ENCODE data around the gene NIPAL3.
A peak's percentile ranks its signal among the peaks of the same experiment; 100 is the strongest.
"Not testable (repeated sequence)": the region's sequence is repeated elsewhere in the genome, so short reads cannot be mapped to it uniquely, and the experiment has no call there.

The NIPAL3 gene

DNA sequence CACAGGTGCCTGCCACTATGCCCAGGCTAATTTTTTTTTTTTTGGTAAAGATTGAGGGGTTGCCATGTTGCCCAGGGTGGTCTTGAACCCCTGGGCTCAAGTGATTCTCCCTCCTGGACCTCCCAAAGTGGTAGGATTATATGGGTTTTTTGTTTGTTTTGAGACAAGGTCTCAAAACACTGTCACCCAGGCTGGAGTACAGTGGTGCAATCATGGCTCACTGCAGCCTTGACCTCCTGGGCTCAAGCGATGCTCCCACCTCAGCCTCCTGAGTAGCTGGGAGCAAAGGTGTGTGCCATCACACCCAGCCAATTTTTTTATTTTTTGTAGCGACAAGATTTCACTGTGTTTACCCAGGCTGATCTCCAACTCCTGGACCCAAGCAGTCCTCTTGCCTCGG lies 78.2 kb downstream of the NIPAL3 start:
- no peak for DNase-seq

DNA sequence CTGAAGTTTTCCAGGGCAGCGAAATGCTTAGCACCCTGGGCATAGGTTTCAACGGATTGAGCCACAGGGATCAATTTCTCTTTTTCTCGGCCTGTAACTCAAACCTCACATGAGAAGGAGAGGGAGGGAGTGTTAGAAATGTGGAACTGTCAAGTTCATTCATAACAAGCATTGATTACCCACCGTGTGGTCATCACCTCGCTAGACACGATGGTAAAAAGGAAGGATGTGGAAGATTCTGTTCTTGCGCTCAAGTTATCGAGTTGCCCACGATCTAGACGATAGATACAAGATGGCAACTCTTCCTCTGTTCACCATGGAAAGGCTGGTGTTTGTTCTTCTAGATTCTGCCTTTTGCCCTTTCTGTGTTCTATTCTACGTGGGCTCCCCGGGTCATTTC lies 83.0 kb downstream of the NIPAL3 start:
- no peak for DNase-seq

DNA sequence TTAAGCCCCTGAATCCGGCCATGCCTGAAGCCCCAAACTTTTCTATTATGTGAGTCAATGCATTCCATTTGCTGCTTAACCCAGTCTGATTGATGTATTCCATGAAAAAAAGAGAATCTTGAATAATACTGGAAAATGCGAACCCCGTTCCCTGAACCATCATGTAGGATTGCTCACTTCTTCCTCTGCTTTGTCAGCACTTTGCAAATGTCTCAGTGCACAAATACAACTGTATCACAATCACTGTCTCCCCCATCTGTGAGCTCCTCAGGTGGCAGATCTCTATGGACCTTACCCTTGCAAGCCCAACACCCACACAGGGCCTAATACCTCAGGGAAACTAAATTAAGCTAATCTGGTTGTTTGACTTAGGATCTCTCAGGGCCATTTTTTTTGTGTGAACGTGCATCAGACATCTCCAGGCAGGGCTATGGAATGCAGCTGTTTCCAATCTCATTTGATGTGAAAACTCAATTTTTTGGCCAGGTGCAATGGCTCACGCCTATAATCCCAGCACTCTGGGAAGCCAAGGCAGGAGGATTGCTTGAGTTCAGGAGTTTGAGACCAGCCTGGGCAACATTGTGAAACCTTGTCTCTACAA lies 84.9 kb downstream of the NIPAL3 start:
- DNase-seq, result no peak

DNA sequence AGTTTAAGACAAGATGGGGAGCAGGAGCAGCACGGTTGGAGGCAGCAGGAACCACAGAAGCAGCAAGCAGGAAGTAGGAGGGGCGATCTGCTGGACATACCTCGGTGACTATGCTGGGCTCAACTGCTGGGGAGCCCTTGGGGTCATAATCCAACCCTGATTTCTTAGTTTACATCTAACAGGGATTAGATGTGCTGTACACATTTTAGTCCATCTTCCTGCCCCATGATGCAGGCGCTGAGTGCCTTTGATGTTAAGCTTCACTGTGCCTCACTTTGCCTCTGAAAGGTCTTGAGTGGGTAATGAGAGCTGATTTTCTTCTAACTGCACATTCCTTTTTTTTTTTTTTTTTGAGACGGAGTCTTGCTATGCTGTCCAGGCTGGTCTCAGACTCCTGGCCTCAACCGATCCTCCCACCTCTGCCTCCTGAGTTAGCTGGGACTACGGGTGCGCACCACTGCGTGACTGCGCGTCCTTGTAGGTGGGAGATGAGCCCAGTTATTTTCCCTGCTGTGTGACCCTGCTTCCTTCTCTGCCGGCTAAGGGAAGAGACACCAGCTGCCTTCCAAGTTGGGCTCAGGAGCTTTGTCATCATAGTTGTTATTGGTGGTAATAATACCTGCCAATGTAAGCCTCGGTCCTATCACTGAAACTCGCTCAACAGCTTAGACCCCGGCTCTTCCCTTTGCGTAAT lies 85.9 kb downstream of the NIPAL3 start:
- DNase-seq, result no peak

DNA sequence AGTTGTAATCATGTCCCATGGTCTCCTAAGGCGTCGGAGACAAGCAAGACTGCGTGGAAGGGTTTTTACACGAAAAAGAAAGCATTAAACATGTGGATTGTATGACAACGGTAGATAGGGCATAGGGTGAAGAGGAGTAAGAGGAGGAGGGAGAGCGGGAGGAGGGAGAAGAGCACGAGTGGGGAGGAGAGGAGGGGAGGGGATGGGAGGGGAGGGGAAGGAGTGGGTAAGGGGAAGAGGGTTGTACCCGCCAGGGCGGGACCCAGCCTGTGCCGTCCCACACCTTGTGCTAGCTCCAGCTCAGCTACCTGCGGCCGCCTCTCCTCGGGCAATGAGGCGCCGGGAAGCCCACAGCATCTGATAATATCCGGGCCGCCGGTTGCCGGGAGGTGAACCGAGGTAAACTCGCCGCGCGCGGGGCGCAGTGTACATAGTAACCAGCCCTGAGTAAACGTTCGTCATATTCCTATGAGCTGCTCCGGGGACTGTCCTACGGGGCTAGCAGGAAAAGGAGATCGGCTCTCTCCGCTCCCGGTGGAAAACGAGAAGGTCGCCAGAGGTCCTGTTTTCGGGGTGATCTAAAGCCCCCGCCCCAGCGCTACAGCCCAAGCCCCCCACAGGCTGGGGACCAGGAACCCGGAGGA lies 86.6 kb downstream of the NIPAL3 start:
- peak in 1 of 2 experiments; percentile 52 for DNase-seq

- DNase-seq, result peak; percentile 74 to 87
These were observed 87.1 kb downstream of the NIPAL3 start, which contains the start of gene RCAN3 for GRCh38 chr1:24502709-24503058. Gene RCAN3 (plus strand): TSS chr1:24502836. CDS start chr1:24514373, 11,537 bp downstream.

- no peak for DNase-seq
These were observed 87.6 kb downstream of the NIPAL3 start for GRCh38 chr1:24503059-24503751.

GRCh38 chr1:24503870-24504523 lies 88.4 kb downstream of the NIPAL3 start:
- DNase-seq, result no peak

DNA sequence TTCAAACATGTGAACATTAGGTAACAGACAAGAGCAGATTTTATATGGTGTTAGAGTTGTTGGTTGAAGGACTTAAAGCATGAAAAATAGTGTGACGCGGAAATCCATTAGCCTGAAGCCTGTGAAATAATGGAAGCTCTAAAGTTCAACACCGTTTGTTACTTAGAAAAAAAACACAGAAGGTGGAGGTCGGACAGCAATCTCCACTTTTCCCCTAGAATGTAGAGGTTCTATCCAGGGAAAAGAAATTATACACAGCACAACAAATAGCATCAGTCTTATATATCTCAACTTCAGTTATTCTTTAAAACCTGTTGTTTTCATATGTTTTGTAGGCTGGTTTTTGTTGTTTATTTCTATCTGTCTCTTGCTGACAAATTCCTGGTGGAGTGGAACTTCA lies 89.0 kb downstream of the NIPAL3 start:
- no peak for DNase-seq

GRCh38 chr1:24505816-24506215 lies 90.2 kb downstream of the NIPAL3 start:
- no peak for DNase-seq

DNA sequence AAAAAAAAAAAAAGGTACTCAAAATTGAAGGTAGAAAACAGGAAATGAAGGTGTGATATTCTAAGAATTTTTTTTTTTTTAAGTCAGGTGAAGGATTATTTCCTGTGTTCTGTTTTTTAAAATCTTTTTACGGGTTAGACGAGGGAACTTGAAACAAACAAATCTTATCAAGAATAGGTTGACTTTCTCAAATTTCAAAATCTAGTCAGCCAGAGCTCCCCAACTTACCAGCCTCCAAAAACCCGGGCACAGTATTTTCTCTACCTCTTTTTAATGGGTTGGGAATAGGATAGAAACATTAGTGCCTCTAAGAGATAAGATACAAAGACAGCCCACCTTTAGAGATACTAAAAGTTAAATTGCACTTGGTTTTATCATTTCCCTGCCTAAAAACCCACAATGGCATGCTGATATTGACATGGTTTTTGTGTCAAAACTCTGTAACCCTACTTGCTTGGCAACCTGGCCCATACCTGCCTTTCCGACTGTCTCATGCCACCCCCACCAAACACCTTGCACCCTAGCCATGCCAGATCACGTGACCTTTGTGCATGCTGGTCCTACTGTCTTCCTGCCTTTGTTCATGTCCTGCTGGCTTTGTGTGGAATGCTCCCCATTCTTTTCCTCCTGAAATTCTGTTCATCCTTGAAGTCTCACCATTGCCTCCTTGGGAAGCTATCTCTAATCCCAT lies 91.2 kb downstream of the NIPAL3 start:
- no peak for DNase-seq

- no peak for DNase-seq
These were observed 91.8 kb downstream of the NIPAL3 start for GRCh38 chr1:24507405-24507804.

DNA sequence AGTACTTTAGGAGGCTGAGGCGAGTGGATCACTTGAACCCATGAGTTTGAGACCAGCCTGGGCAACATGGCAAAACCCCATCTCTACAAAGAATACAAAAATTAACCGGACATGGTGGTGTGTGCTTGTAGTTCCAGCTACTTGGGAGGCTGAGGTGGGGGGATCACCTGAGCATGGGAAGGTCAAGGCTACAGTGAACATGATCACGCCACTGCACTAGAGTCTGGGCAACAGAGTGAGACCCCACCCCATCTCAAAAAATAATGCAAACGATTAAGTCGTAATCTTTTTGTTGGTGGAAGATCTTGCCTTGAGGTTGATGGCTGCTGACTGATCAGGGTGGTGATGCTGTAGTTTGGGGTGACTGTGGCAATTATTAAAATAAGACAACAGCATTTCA lies 93.3 kb downstream of the NIPAL3 start:
- no peak for DNase-seq

- DNase-seq, result no peak
These were observed 98.1 kb downstream of the NIPAL3 start for GRCh38 chr1:24513706-24514105.

- DNase-seq, result no peak
These were observed 99.3 kb downstream of the NIPAL3 start for GRCh38 chr1:24514946-24515345.

- DNase-seq, result not testable (repeated sequence)
These were observed 100.1 kb downstream of the NIPAL3 start for GRCh38 chr1:24515671-24516209.

DNA sequence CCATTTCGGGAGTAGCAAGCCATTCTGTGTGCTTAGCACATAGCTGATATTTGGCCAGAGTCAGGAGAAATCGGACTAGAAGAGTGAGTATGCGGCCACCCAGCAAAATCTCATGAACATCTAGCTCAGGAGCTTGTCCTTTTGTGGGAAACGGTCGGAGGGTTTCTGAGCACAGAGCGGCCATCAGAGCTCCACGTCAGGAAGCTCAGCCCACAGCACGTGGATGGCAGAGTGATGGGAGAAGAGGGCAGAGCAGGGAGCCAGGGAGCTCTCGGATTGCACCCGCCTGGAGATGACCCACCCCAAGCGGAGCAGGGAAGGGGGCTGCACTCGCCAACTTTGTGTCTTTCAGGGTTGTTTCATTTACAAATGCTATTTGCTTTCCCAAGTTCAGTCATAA lies 100.9 kb downstream of the NIPAL3 start:
- DNase-seq, result no peak

GRCh38 chr1:24517898-24518297 lies 102.3 kb downstream of the NIPAL3 start:
- no peak for DNase-seq

DNA sequence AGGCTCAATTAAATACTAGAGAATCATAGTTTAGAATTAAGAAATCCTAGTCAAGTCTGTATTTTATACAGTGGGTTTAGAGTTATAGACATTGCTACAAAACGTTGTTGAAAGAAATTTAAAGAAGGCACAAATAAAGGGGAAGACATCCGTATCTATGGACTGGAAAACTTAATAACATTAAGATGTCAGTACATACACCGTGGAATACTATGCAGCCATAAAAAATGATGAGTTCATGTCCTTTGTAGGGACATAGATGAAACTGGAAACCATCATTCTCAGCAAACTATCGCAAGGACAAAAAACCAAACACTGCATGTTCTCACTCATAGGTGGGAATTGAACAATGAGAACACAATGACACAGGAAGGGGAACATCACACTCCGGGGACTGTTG lies 104.7 kb downstream of the NIPAL3 start:
- DNase-seq, result not testable (repeated sequence)
